Activated CD8-positive, alpha-beta memory T cell treated with anti-CD3 and anti-CD28 coated beads for 1 hour (primary cell): ENCODE measurements around the gene TUBA4B.

Experiments
- DNase-seq, 2 donors: peaks; one replicate each; pipeline ENCODE4 v3.0.0-alpha.2; 2020; ENCODE audit warnings: low read depth in 1 of 2; ENCODE audit errors: extremely low read depth in 1 of 2

The TUBA4B gene

GRCh38 chr2:219290381-219291171 lies 37.5 kb downstream of the TUBA4B start:
- no peak for DNase-seq

- DNase-seq, result no peak
These were observed 38.4 kb downstream of the TUBA4B start for GRCh38 chr2:219291394-219291793.

GRCh38 chr2:219291910-219292490 lies 39.0 kb downstream of the TUBA4B start:
- no peak for DNase-seq

GRCh38 chr2:219292616-219293015 lies 39.6 kb downstream of the TUBA4B start:
- DNase-seq, result no peak

GRCh38 chr2:219293736-219294231 lies 40.7 kb downstream of the TUBA4B start:
- no peak for DNase-seq

GRCh38 chr2:219294356-219295351 lies 41.6 kb downstream of the TUBA4B start:
- peak; percentile 71 to 81 for DNase-seq

GRCh38 chr2:219296142-219296541 lies 43.1 kb downstream of the TUBA4B start:
- no peak for DNase-seq

GRCh38 chr2:219296631-219297391 lies 43.8 kb downstream of the TUBA4B start:
- DNase-seq, result no peak

- DNase-seq, result no peak
These were observed 44.9 kb downstream of the TUBA4B start for GRCh38 chr2:219297766-219298456.

- peak; percentile 75 to 79 for DNase-seq
These were observed 45.8 kb downstream of the TUBA4B start for GRCh38 chr2:219298759-219299371.

GRCh38 chr2:219299372-219299760 lies 46.3 kb downstream of the TUBA4B start:
- DNase-seq, result no peak

- DNase-seq, result no peak
These were observed 47.0 kb downstream of the TUBA4B start for GRCh38 chr2:219300022-219300421.

- no peak for DNase-seq
These were observed 49.4 kb downstream of the TUBA4B start for GRCh38 chr2:219302412-219302968.

- no peak for DNase-seq
These were observed 51.2 kb downstream of the TUBA4B start for GRCh38 chr2:219304223-219304622.

GRCh38 chr2:219306047-219306446 lies 53.0 kb downstream of the TUBA4B start:
- DNase-seq, result no peak

- peak in 1 of 2 donors; percentile 49 for DNase-seq
These were observed 55.4 kb downstream of the TUBA4B start for GRCh38 chr2:219308142-219309101.

GRCh38 chr2:219309278-219309677 lies 56.2 kb downstream of the TUBA4B start, which contains the start of gene PTPRN:
Gene PTPRN (minus strand): TSS chr2:219309401. CDS start chr2:219309332, 69 bp downstream.
- no peak for DNase-seq
